GM18505 (cell line): ENCODE measurements around the gene BTG4.

Source experiments
- ATAC-seq: cut with Tn5 transposase; IDR thresholded peaks from one replicate; pipeline ENCODE4 v1.9.1; 2021; ENCODE audit not compliant: unreplicated experiment
- POLR2A ChIP-seq: IDR thresholded peaks from 4 replicates; pipeline ENCODE4 v1.6.1; 2011; ENCODE audit warnings: borderline replicate concordance; ENCODE audit not compliant: insufficient read depth, insufficient read length; ENCODE audit errors: extremely low read depth

The BTG4 gene

DNA sequence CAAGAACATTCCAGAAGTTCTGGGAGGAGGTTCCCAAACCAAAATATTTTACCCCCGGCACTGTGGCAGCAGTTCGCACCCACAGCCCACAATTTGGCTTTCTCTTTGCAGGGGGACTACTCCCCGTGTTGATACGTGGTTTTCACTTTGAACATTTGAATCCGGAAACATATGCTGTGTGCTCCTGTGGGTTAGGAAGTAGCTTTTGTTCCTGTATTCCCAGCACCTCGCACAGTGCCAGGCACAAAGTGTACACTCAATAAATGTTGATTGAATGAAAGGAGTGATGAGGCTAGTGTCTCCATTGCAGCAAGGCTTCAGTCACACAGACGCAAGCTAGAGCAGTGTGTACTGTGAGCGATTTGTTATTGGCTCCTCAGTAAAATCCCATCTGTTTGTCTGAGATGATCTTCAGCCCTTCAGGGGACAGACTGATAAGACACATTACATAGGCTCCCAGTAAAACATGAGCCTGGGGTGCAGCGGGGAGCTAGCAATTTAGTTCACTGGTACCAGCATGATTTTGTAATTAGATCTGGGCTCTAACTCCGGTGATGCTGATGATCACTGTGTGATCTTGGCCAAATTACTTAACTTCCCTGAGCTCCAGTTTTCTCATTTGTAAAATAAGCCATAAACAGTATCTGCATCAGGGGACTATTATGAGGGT, 30.6 kb upstream of the BTG4 start:
- TF ChIP-seq POLR2A = no peak
- no peak for ATAC-seq

DNA sequence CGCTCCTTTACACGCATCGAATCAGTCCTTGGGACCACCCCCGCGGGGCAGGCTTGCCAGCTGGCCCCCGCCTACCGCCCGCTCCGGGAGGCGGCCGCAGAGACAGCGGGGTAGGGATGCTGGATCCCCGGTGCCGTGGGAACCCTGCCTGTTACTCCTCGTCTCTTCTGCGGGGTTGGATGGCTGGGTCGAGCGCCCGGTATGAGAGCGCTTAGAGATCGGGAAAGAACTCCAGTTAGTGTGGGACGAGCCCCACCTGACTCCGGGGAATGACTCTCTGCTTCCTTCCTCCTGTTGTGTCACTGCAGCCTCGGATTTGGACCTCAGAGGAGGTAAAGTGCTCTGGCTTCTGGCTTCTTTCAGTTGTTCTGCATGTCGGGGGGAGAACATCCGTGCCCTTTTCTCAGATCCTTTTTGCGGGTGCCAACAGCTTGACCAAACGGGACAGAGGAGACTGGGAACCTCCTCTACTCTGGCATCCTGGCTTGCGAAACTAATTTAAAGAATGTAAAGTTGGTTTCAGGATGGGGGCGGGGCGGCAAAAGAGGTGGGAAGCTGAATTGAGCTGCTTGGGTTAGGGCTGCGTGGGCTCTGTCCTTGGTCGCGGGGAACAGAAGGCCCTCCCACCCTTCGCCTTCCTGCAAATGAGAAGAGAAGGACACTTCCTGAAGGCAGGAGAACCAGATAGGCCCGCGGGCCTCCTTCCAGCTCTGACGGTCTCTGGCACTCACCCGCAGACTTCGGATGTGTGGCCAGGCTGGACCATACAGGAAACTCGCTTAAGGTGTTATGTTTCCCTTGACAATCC, 29.3 kb upstream of the BTG4 start:
- ATAC-seq = no peak
- TF ChIP-seq POLR2A = no peak

- TF ChIP-seq POLR2A = no peak
- no peak for ATAC-seq
Observed at GRCh38 chr11:111540937-111541253, 28.7 kb upstream of the BTG4 start.

GRCh38 chr11:111540114-111540936, 28.1 kb upstream of the BTG4 start, which contains the start of gene LAYN:
TSS of gene LAYN (plus strand) at chr11:111540720. CDS start at chr11:111540844, 124 bp downstream.
- no peak for TF ChIP-seq POLR2A
- no peak for ATAC-seq

DNA sequence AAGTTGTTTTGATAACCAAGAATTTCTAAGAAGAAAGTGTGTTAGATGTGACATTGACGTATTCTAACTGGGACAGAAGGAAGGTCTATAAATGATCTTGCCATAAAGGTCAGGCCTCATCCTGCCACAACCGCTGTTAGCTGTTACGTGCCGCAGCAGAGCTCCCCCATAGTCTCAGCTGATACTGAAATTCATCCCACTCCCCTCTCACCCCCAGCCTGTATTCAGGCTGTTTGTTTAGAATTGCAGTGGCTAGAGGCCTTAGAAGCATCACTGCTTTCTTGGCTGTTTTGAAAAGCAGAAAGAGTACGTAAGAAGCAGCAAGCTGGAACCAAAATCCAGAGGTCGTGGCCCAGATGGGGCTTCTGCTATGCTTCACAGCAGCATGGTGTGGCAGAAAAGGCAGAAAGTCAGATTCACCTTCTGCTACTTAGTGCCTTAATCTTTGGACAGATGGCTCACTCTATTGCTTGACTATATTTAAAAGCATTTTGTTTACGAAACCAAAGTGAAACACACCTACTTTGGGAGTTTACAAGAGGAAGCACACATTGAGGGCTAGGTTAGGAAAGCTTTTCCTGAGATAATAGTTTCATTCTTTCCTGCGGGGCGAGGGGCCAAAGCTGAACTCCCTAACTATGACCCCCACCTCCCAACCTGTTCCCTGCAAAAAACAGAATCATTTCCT, 27.4 kb upstream of the BTG4 start:
- TF ChIP-seq POLR2A = no peak
- no peak for ATAC-seq

DNA sequence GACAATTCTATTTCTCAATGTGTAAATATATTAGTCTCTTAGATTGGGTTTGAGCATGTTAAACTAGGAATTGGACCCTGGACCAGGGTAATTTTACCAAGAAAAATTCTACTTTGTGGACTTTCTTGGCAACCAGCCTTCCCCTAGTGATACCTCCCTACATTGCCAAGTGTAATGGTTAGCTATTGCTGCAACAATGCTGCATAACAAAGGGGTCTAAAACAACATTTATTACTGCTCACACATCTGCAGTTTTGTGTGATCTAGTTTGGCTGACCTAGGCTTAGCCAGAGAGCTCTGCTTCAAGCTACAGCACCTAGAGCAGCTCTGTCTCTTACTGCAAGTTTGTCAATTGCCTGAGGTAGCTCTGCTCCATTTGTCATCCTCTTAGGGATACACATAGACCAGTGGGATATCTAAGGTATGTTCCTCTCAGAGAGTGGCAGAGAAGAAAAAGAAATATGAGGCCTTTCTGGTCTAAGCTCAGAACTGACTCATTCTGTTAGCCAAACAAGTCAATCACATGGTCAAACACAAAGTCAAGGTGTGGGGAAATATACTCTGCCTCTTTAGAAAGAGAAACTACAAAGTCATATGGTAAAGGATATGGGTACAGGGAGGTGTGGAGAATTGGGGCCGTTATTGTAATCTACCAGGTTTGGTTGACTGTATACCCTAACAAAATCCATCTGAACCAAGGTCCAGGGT, 26.4 kb upstream of the BTG4 start:
- no peak for TF ChIP-seq POLR2A
- ATAC-seq = no peak

GRCh38 chr11:111537336-111537860, 25.2 kb upstream of the BTG4 start:
- no peak for ATAC-seq
- TF ChIP-seq POLR2A = no peak

DNA sequence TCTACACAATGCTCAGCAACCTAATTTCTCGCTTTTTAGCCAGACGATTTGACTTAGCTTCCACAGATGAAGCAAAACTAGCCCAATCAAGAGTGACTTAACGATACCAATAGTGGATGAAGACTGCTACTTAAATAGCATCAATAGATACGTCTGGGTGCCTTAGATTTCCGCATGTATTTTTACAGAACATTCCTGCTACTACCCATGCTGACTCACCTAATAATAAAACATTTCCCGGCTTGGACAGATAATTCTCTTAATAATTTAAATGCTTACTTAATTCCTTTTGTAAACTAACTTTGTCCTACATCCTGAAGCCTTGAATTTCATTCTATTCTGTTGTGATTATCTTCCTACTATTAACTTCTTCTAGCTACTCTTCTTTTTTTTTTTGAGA, 23.1 kb upstream of the BTG4 start:
- no peak for TF ChIP-seq POLR2A

DNA sequence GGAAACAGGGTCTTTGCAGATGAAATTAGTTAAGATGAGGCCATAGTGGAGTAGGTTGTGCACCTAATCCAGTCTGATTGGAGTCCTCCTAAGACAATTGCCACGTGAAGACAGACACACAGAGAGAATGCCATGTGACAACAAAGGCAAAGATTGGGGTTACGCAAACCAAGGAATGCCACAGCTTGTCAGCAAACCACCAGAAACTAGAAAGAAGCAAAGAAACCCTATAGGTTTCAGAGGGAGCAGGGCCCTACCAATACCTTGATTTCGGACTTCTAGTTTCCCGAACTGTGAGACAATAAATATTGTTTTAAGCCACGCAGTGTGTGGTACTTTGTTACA, 20.2 kb upstream of the BTG4 start:
- ATAC-seq = no peak
- TF ChIP-seq POLR2A = no peak

More for the DNA sequence above, 23.1 kb upstream of the BTG4 start:
- no peak for ATAC-seq

DNA sequence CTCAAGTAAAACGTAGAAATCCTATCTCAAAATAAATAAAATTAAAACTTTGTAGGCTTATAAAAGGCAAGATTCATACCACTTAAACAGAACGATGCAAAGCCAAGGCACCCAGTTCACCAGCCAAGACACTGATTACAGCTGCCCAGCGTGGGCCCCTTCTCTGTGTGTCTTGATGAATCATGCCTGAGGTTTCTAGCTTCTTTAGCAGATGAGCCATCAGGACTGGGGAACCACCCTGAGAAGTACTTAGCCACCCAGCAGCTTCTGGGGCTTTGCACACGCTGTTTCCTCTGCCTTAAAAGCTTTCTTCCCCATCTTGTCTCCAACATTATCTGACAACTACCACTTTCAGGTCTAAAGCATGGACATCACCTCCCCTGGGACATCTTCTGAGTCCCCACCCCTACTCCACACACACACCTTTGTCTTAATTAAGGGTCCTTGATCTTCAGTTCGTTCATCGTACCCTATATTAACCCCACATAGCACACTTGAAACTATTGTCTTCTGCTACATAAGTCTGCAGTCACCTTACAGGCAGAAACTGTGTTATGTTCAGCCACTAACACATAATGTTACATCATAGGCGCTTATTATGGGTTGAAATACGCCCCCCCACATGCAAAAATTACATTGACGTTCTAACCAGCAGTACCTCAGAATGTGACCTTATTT, 19.6 kb upstream of the BTG4 start:
- no peak for ATAC-seq

GRCh38 chr11:111531136-111531535, 18.9 kb upstream of the BTG4 start:
- TF ChIP-seq POLR2A = no peak
- ATAC-seq = no peak

More for the DNA sequence above, 19.6 kb upstream of the BTG4 start:
- TF ChIP-seq POLR2A = no peak

DNA sequence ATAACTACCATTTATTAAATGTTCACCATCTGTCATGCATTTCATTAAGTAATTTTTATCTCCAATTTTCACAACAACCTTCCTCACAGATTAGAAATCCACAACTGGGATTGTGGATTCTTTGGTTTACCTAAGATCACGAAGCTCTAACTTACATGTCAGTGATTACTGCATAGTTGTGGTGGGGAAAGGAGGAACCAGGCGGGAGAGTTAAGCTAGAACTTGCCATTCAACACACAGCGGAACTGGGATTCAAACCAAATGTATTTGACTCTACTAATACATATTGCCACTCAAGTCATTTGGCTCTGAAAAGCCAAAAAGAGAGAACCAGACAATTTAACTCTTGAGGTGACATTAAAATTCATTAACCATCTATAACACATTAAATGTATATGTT, 17.9 kb upstream of the BTG4 start:
- no peak for ATAC-seq
- no peak for TF ChIP-seq POLR2A
